H1 (cell line): ENCODE measurements around the gene PRICKLE3. TPM values are rescaled to one million over a fixed set of nuclear protein-coding genes. Genes with fewer than 3 reads are reported as not detected.

Experiments
- CTCF ChIA-PET: fragments of 300-600 bp; sonication (Branson Sonifier 250); formaldehyde crosslinking; loops from one replicate; lab custom pipeline; 2021; ENCODE audit not compliant: partially characterized antibody; lab: Charles Lee
- POLR2A ChIA-PET: fragments of 300-600 bp; sonication (Branson Sonifier 250); formaldehyde crosslinking; loops from one replicate; lab custom pipeline; 2021; ENCODE audit warnings: inconsistent platforms; ENCODE audit not compliant: partially characterized antibody; lab: Charles Lee
- DNase-seq, 2 experiments: peaks; one replicate each; pipeline versions ENCODE4 v3.0.0 to v3.0.0-alpha.2; 2010 to 2022; ENCODE audit warnings: low spot score in 2 of 2, low read depth in 1 of 2, mixed read lengths in 1 of 2
- FAIRE-seq: peaks from 2 replicates; lab custom pipeline; 2011; peaks lifted over from hg19 to GRCh38; lab: Jason Lieb, UNC
- H2AFZ ChIP-seq: 2 replicates; pipeline ENCODE4 v1.8.1; 2012; ENCODE audit warnings: low read length, inconsistent platforms
- H2AK5ac ChIP-seq: 2 replicates; pipeline ENCODE4 v1.6.1; 2013; ENCODE audit warnings: low read depth, low read length
- H2BK120ac ChIP-seq: replicated peaks from 2 replicates; pipeline ENCODE3; 2013; ENCODE audit warnings: low read depth, low read length, inconsistent platforms
- H2BK12ac ChIP-seq: 2 replicates; pipeline ENCODE4 v1.6.1; 2013; ENCODE audit warnings: low read depth, low read length
- H2BK15ac ChIP-seq: 2 replicates; pipeline ENCODE4 v1.6.1; 2013; ENCODE audit warnings: low read length
- H2BK20ac ChIP-seq: 2 replicates; pipeline ENCODE4 v1.6.1; 2013; ENCODE audit warnings: low read length
- H2BK5ac ChIP-seq: 2 replicates; pipeline ENCODE4 v1.6.1; 2013; ENCODE audit warnings: low read depth, low read length
- H3K14ac ChIP-seq: 2 replicates; pipeline ENCODE4 v1.6.1; 2013; ENCODE audit warnings: inconsistent platforms; ENCODE audit not compliant: insufficient read length
- H3K18ac ChIP-seq: 2 replicates; pipeline ENCODE4 v1.6.1; 2013; ENCODE audit warnings: low read length; ENCODE audit errors: extremely low read depth
- H3K23ac ChIP-seq: 2 replicates; pipeline ENCODE4 v1.6.1; 2013; ENCODE audit warnings: inconsistent platforms; ENCODE audit not compliant: insufficient read length
- H3K23me2 ChIP-seq: 2 replicates; pipeline ENCODE4 v1.6.1; 2013; ENCODE audit warnings: low read depth, low read length
- H3K27ac ChIP-seq: 2 replicates; pipeline ENCODE4 v1.6.1; 2011; ENCODE audit warnings: low read depth, low read length, inconsistent platforms
- H3K27me3 ChIP-seq, 4 experiments: replicated peaks in 1 of 4; 1 replicate in 1 of 4; 2 replicates in 3 of 4; pipeline versions ENCODE4 v1.6.1 to v1.8.1; 2011 to 2013; ENCODE audit warnings: low read length in 3 of 4, mild to moderate bottlenecking in 3 of 4, inconsistent platforms in 2 of 4, mixed read lengths in 2 of 4, moderate library complexity in 1 of 4; ENCODE audit not compliant: control insufficient read depth in 3 of 4, insufficient read depth in 3 of 4; ENCODE audit errors: extremely low read depth in 1 of 4
- H3K36me3 ChIP-seq, 4 experiments: 2 replicates each; pipeline versions ENCODE4 v1.6.1 to v1.8.1; 2011 to 2013; ENCODE audit warnings: mild to moderate bottlenecking in 4 of 4, low read length in 3 of 4, moderate library complexity in 2 of 4, control low read depth in 1 of 4, inconsistent platforms in 1 of 4; ENCODE audit not compliant: insufficient read depth in 4 of 4, control insufficient read depth in 2 of 4
- H3K4ac ChIP-seq: replicated peaks from 2 replicates; pipeline ENCODE3; 2013; ENCODE audit warnings: low read length, low read depth, mixed read lengths, inconsistent platforms; ENCODE audit not compliant: insufficient read length
- H3K4me1 ChIP-seq, 4 experiments: replicated peaks in 1 of 4; 1 replicate in 1 of 4; 2 replicates in 3 of 4; pipeline versions ENCODE4 v1.6.1 to v1.8.1; 2011 to 2013; ENCODE audit warnings: low read length in 3 of 4, inconsistent platforms in 2 of 4, mixed read lengths in 1 of 4; ENCODE audit not compliant: insufficient read depth in 4 of 4, control insufficient read depth in 3 of 4
- H3K4me2 ChIP-seq, 2 experiments: 2 replicates each; pipeline versions ENCODE4 v1.6.1 to v1.8.1; 2011 to 2013; ENCODE audit warnings: low read depth in 2 of 2, low read length in 2 of 2, control low read depth in 1 of 2, inconsistent platforms in 1 of 2, mild to moderate bottlenecking in 1 of 2; ENCODE audit not compliant: insufficient read depth in 1 of 2
- H3K4me3 ChIP-seq, 4 experiments: fragments of 200-600, 300-600 bp in 1 of 4; sonication (generic), shearing (Covaris generic), sonication (Bioruptor Twin) in 1 of 4; 2 replicates each; pipeline versions ENCODE4 v1.5.1 to v1.8.1; 2011 to 2016; ENCODE audit warnings: low read length in 4 of 4, low read depth in 3 of 4, control low read depth in 2 of 4, inconsistent platforms in 2 of 4, mild to moderate bottlenecking in 2 of 4, mixed read lengths in 1 of 4, moderate library complexity in 1 of 4; ENCODE audit not compliant: insufficient read depth in 2 of 4; ENCODE audit errors: extremely low read depth in 1 of 4
- H3K56ac ChIP-seq: replicated peaks from 2 replicates; pipeline ENCODE3; 2013; ENCODE audit warnings: low read depth, mild to moderate bottlenecking, mixed read lengths, low read length, inconsistent platforms; ENCODE audit not compliant: insufficient read length
- H3K79me1 ChIP-seq: 2 replicates; pipeline ENCODE4 v1.6.1; 2013; ENCODE audit warnings: low read depth, low read length, control low read depth
- H3K79me2 ChIP-seq, 2 experiments: 2 replicates each; pipeline versions ENCODE4 v1.6.1 to v1.8.1; 2012 to 2013; ENCODE audit warnings: low read length in 2 of 2, mild to moderate bottlenecking in 2 of 2, inconsistent platforms in 1 of 2; ENCODE audit not compliant: insufficient read depth in 2 of 2, control insufficient read depth in 1 of 2
- H3K9ac ChIP-seq, 4 experiments: replicated peaks in 1 of 4; 1 replicate in 1 of 4; 2 replicates in 3 of 4; pipeline versions ENCODE4 v1.6.1 to v1.8.1; 2011 to 2013; ENCODE audit warnings: low read depth in 3 of 4, low read length in 3 of 4, control low read depth in 2 of 4, mild to moderate bottlenecking in 2 of 4, moderate library complexity in 2 of 4, inconsistent platforms in 1 of 4; ENCODE audit errors: extremely low read depth in 1 of 4
- H3K9me3 ChIP-seq, 2 experiments: 2 replicates each; pipeline versions ENCODE4 v1.6.1 to v1.8.1; 2012 to 2013; ENCODE audit warnings: mild to moderate bottlenecking in 2 of 2, moderate library complexity in 2 of 2, control low read depth in 1 of 2, inconsistent platforms in 1 of 2, low read depth in 1 of 2, low read length in 1 of 2, mixed read lengths in 1 of 2; ENCODE audit not compliant: insufficient read depth in 2 of 2
- H4K20me1 ChIP-seq, 2 experiments: replicated peaks in 1 of 2; 2 replicates each; pipeline versions ENCODE3 to v1.8.1; 2011 to 2013; ENCODE audit warnings: inconsistent platforms in 2 of 2, low read length in 2 of 2, mild to moderate bottlenecking in 1 of 2; ENCODE audit not compliant: insufficient read depth in 2 of 2, control insufficient read depth in 1 of 2
- H4K5ac ChIP-seq: 2 replicates; pipeline ENCODE4 v1.6.1; 2013; ENCODE audit warnings: low read length, low read depth, mixed read lengths, inconsistent platforms; ENCODE audit not compliant: insufficient read length
- H4K8ac ChIP-seq: 2 replicates; pipeline ENCODE4 v1.8.0; 2013; ENCODE audit warnings: mild to moderate bottlenecking, moderate library complexity, low read length, inconsistent platforms; ENCODE audit not compliant: insufficient read depth; ENCODE audit errors: extremely low read depth
- H4K91ac ChIP-seq: replicated peaks from 2 replicates; pipeline ENCODE3; 2013; ENCODE audit warnings: low read length, mixed read lengths, inconsistent platforms; ENCODE audit not compliant: insufficient read length
- BRCA1 ChIP-seq: IDR thresholded peaks from 2 replicates; pipeline ENCODE4 v1.6.1; 2012; ENCODE audit warnings: low read depth, low read length, improper control_type of control experiment
- CEBPB ChIP-seq: IDR thresholded peaks from 2 replicates; pipeline ENCODE4 v1.6.1; 2012; ENCODE audit warnings: low read depth, low read length
- KDM4A ChIP-seq: IDR thresholded peaks from one replicate; pipeline ENCODE4 v1.7.1; 2012; ENCODE audit warnings: low read depth, mild to moderate bottlenecking, moderate library complexity, low read length, inconsistent platforms; ENCODE audit not compliant: severe bottlenecking
- POLR2AphosphoS5 ChIP-seq: IDR thresholded peaks from 2 replicates; pipeline ENCODE4 v1.6.1; 2011; ENCODE audit warnings: low read depth, low read length
- RAD21 ChIP-seq, 2 experiments: IDR thresholded peaks in 1 of 2; conservative IDR thresholded peaks in 1 of 2; 2 replicates each; pipeline ENCODE4 v1.6.1; 2011; ENCODE audit warnings: low read depth in 2 of 2, low read length in 2 of 2, improper control_type of control experiment in 1 of 2, inconsistent platforms in 1 of 2, mild to moderate bottlenecking in 1 of 2, moderate library complexity in 1 of 2
- TAF1 ChIP-seq: IDR thresholded peaks from 2 replicates; pipeline ENCODE4 v1.6.1; 2011; ENCODE audit warnings: mild to moderate bottlenecking, low read depth, low read length
- TAF7 ChIP-seq: optimal IDR thresholded peaks from 2 replicates; pipeline ENCODE3; 2011; ENCODE audit warnings: low read depth, mild to moderate bottlenecking, inconsistent platforms, low read length, moderate library complexity, borderline replicate concordance
- TBP ChIP-seq: IDR thresholded peaks from 2 replicates; pipeline ENCODE4 v1.6.1; 2011; ENCODE audit warnings: low read depth, low read length, improper control_type of control experiment
- WGBS, 2 experiments: shearing (Covaris generic) in 1 of 2; methylation state at CpG; one replicate each; pipeline versions ENCODE4 v1.1.6 to v1.1.7; 2013 to 2015; ENCODE audit warnings: low lambda C conversion rate in 2 of 2, mixed read lengths in 2 of 2, inconsistent platforms in 1 of 2, low coverage in 1 of 2, missing lambda C conversion rate in 1 of 2; ENCODE audit not compliant: insufficient replicate concordance in 2 of 2, insufficient coverage in 1 of 2, insufficient read length in 1 of 2; ENCODE audit errors: extremely low coverage in 1 of 2, missing lambda C conversion rate in 1 of 2; 5-methylcytosine and 5-hydroxymethylcytosine counted together
- polyA plus RNA-seq, 7 experiments: library from polyadenylated mRNA; depleted of rRNA in 3 of 7; stranded (reverse) in 5 of 7; unstranded in 2 of 7; fragments of >200 nt in 5 of 7; fragments of 200-250 nt in 2 of 7; gene quantifications; 1 replicate in 5 of 7; 2 replicates in 1 of 7; 4 replicates in 1 of 7; pipeline versions ENCODE4 v1.2.1 to v1.2.3, GENCODE V29; 2011 to 2013; ENCODE audit warnings: missing spikeins in 2 of 7, mixed read lengths in 2 of 7
- total RNA-seq: library from RNA; stranded (reverse); fragmentation: NEBNext Ultra II Directional; extraction: Animal tissue kit (Norgen Biotek cat#: 25700); gene quantifications from 2 replicates; pipeline ENCODE4 v1.2.1, GENCODE V29; 2021
- TF ChIP-seq, protein P1 (sequence below): IDR thresholded peaks from 2 replicates; pipeline ENCODE4 v1.6.1; 2012; ENCODE audit warnings: inconsistent platforms

The PRICKLE3 gene
- total and polyA plus RNA-seq, 2 of the 8 experiments (the other 6 are each of a cell fraction or from before 2014, with no cell fraction given), result 9.1 to 10.6 TPM

DNA sequence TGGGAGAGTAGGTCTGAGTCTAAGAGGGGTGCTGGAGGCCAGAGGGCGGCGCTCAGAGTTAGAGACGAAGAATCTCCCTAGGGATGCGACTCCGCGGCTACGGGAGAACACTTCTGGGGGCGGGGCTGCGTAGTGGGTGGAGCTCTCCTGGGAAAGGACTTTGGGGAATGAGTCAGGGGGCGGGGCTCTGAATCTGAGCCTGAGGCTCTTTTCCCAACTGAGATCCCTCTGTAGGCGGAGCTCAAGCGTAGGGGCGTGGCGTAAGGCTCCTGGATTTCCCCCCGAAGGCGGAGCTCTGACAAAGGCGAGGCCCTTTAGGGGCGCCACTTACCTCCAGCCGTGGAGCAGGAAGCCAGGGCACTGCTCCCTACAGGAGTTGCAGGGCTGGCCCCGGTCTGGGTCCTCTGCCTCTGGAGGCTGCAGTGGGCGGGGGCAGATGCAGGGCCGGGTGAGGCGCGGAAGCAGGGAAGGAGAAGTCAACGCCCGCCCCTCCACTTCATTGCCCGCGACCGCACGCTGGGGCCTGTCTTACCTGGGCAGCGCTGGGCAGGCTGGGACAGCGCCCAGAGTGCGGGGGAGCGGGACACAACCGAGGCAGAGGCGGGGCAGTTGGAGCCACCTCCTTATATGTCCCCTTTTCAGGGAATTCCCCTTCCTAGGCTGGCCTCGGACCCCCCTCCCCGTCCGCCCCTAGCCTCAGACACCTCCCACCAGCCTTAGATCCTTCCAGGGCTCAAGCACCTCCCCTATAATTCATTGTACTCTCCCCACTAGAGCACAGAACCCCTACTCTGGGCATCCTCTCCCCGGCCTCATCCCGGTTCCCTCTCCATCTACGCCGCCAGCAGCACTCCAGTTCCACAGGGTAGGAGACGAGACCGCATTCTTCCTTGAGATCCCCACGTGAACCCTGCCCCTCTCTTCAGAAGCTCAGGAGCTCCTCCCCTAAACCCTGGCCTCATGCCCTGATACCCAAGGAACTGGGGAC lies 1.6 kb downstream of the PRICKLE3 start:
- no peak overlapping the region for H2BK15ac ChIP-seq
- H3K36me3 ChIP-seq, result peaks cover 0 to 9% (median 2%) of the 10 kb centered on the region in 4 experiments; a peak in 4 of 8 replicates
- H2BK20ac ChIP-seq, result no peak overlapping the region
- peak; percentile 81 to 94 for DNase-seq
- H3K79me1 ChIP-seq, result no peaks in the 10 kb centered on the region
- no peak overlapping the region for H3K56ac ChIP-seq
- H3K23ac ChIP-seq, result no peak overlapping the region
- peak overlapping the region; percentile 19 to 75 (median 22); a peak in 7 of 8 replicates for H3K4me3 ChIP-seq
- FAIRE-seq, result peak; percentile 97
- H3K9ac ChIP-seq, result peak overlapping the region in 1 of 4 experiments; percentile 3; a peak in 1 of 7 replicates
- no peak overlapping the region for H3K4ac ChIP-seq
- H4K91ac ChIP-seq, result no peak overlapping the region
- 5% methylated on average over 19 of the region's 46 CpGs; no CpG with 5 or more reads in 1 of the 2 experiments for WGBS, 2 experiments
- H2AK5ac ChIP-seq, result no peak overlapping the region
- H3K4me2 ChIP-seq, result peak overlapping the region; percentile 68 to 69
- peaks cover 0 to 6% (median 5%) of the 10 kb centered on the region in 4 experiments; a peak in 3 of 7 replicates for H3K4me1 ChIP-seq
- no peak overlapping the region for H2BK12ac ChIP-seq
- no peak overlapping the region for H2BK120ac ChIP-seq
- H2BK5ac ChIP-seq, result no peak overlapping the region
- H4K8ac ChIP-seq, result peak overlapping the region; percentile 16; the same call in 1 of the 2 replicates
- no peaks in the 10 kb centered on the region for H3K79me2 ChIP-seq
- peaks cover 0 to 2% of the 10 kb centered on the region in 2 experiments for H4K20me1 ChIP-seq
- no peak overlapping the region for H3K14ac ChIP-seq
- no peak overlapping the region for H2AFZ ChIP-seq
- H3K18ac ChIP-seq, result no peak overlapping the region
- peak overlapping the region; percentile 40 for H4K5ac ChIP-seq
- H3K9me3 ChIP-seq, result no peaks in the 10 kb centered on the region
- ChIA-PET CTCF (interaction anchor here (0.6 to 0.7 kb wide), 3 partner anchors 18 to 447 kb away, joined by 3 to 4 read pairs (median 3); no protein-coding TSS in a partner anchor), POLR2A (interaction anchor here (0.6 to 1.6 kb wide), 3 partner anchors 12 to 74 kb away, joined by 3 to 4 read pairs (median 3); partner anchors contain the start of gene PLP2)
- peaks cover 7% of the 10 kb centered on the region; the same call in 1 of the 2 replicates for H3K23me2 ChIP-seq
- no peaks in the 10 kb centered on the region for H3K27me3 ChIP-seq
- no peak overlapping the region; the same call in 1 of the 2 replicates for H3K27ac ChIP-seq
- TF ChIP-seq TBP (peak; percentile 53; the same call in 1 of the 2 replicates), POLR2AphosphoS5 (0 out of 2 replicates have a peak, but pooled peaks have one; percentile 50), TAF1 (peak; percentile 70), RAD21 (IDR thresholded peaks at IDR 0.05 in 1 of 2, conservative IDR thresholded peaks at IDR 0.05 in 1 of 2; ENCODE audit: low read depth in 2 of 2, low read length in 2 of 2) (peak; percentile 27 to 38; a peak in 2 of 4 replicates), KDM4A (no peak), BRCA1 (no peak), TAF7 (peak; percentile 60), CEBPB (no peak)
- TF ChIP-seq, protein P1, sequence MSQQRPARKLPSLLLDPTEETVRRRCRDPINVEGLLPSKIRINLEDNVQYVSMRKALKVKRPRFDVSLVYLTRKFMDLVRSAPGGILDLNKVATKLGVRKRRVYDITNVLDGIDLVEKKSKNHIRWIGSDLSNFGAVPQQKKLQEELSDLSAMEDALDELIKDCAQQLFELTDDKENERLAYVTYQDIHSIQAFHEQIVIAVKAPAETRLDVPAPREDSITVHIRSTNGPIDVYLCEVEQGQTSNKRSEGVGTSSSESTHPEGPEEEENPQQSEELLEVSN, result no peak
